Measurements from ENCODE around the gene ATXN7L2.

- no peak for TF ChIP-seq CTCF (IDR thresholded peaks at IDR 0.05)
- no peak for TF ChIP-seq POLR2A (IDR thresholded peaks at IDR 0.05)
Measured at GRCh38 chr1:109481646-109482045, 2.1 kb upstream of the ATXN7L2 start.

Measured in tibial nerve (tissue), 3 donors.